Fibroblast of skin of right biceps (primary cell): ENCODE measurements around the gene ACAA2.
"Not testable (repeated sequence)": the region's sequence is repeated elsewhere in the genome, so short reads cannot be mapped to it uniquely, and the experiment has no call there.

Experiments
- DNase-seq: peaks from one replicate; pipeline ENCODE4 v3.0.0-alpha.2; 2013

The ACAA2 gene

GRCh38 chr18:49843778-49844625 is 30.7 kb upstream of the ACAA2 start:
- no peak for DNase-seq

DNA sequence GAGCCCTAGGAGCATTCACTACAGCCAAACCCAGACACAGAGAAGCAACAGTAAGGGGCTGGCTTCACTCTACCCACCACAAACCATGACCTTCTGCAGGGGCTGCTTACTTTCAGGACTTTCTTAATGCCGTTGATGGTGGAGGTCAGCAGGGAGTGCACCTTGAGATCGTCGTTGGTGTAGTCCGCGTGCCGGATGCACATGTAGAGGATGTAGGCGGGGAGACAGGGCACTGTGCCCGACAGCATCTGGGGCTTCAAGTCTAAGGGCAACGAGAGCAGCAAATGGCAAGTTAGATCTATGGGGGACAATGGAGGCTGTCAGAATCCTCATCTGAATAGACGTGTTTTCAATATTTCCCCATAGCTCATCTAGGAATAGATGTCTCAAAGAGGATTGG is 29.8 kb upstream of the ACAA2 start:
- no peak for DNase-seq

DNA sequence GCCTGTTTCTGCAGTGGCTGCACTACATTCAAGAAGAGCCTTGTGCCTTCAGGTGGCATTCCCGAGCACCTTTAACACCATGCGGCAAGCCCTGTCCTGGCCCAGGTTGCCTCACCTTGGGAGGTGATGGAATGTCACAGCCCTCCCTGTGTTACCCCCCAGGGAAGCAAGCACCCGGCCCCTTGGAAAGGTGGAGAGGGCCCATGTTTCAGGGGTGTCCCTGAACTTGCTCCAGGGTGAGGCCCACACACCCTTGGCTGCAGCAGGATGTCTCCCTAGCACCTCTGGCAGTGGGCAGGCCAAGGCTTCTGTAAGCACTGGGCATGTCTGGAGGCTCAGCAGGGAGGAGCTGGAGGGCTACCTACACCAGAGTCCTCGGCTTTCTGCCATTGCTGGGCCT is 29.3 kb upstream of the ACAA2 start:
- no peak for DNase-seq

GRCh38 chr18:49841236-49842217 is 28.2 kb upstream of the ACAA2 start:
- no peak for DNase-seq

GRCh38 chr18:49839012-49839411 is 25.7 kb upstream of the ACAA2 start:
- DNase-seq = peak; percentile 39

DNA sequence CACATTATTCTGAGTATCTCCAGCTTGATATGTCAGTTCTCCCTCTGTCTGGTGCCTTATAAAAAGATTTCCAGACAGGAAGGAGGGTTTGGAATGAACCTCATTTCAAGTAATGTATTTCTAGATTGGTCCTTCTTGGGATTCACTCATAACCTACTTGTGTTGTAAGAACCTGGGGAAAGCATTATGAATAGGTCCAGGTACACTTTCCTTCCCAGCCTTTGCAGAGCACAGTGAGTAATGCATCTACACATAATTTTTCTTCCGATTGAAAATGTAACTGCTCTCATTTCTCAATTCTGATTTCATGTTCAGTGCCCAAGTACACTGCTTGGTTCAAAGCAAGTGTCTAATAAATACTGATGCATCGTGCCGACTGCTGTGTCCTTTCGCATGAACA is 25.0 kb upstream of the ACAA2 start:
- no peak for DNase-seq

- DNase-seq = no peak
These were observed 24.6 kb upstream of the ACAA2 start for GRCh38 chr18:49837889-49838288.

DNA sequence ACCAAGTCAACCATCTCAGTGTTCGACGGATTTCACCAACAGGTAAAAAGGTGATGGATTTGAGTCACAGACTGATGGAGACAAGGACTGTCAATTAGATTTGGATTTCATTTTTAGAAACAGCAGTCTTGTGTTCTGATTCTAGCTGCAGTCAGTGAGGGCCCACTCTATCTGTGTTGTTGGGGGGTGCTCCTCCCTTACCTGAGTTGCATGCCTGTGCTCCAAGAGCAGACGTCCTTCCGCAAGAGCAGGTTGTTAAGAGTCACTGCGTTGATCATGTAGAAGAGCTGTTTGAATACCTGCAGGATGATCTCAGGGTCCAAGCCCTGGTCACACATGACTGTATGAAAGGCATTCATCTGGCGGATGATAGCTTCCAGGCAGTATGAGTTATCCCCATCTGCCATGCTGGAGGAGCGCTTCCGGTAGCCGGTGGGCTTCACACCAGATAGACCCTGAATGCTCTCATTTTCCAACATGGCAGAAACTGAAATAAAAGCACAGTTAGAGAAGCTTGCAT is 24.0 kb upstream of the ACAA2 start:
- DNase-seq = not testable (repeated sequence)

GRCh38 chr18:49835405-49835804 is 22.1 kb upstream of the ACAA2 start:
- no peak for DNase-seq

GRCh38 chr18:49834258-49834657 is 20.9 kb upstream of the ACAA2 start:
- DNase-seq = no peak

DNA sequence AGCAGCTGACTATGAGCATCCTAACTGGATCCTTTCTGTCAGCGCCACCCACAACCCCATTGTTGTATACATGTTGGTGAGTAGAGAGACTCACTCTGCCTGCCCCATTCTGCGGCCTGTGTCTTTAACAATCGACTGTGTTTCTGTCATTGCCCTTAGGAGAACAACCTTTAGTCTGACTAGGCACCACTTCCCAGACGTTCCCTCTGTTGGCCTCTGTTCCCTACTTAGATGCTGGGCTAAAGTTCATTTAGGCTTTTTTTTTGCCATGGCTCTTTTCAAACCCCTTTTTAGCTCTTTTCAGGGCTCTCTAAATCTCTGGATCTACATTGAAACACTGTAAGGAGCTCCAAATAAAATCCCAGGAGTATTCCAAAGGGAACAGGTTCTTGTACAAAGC is 20.5 kb upstream of the ACAA2 start:
- no peak for DNase-seq

DNA sequence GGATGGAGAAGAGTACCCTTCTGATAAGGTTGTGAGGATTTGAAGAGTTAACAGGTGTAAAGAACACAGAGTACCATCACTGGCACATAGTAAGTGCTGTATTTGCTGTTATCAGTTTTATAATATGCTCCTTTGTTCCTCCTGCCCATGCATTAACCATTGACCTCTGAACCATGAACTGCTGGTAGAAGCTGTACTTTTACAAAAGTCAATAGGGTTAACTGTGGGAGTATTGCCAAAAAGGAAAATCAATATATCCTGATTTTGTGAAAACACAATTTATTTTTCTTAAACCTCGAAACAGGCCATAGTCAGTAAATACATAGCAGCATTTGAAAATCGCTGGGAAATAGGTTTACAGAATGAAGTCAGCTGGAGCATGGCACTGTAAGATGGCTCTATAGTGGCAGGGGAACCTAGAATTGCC is 18.9 kb upstream of the ACAA2 start:
- no peak for DNase-seq

GRCh38 chr18:49827996-49828395 is 14.7 kb upstream of the ACAA2 start:
- DNase-seq = no peak

GRCh38 chr18:49819823-49820671 is 6.7 kb upstream of the ACAA2 start:
- DNase-seq = no peak

DNA sequence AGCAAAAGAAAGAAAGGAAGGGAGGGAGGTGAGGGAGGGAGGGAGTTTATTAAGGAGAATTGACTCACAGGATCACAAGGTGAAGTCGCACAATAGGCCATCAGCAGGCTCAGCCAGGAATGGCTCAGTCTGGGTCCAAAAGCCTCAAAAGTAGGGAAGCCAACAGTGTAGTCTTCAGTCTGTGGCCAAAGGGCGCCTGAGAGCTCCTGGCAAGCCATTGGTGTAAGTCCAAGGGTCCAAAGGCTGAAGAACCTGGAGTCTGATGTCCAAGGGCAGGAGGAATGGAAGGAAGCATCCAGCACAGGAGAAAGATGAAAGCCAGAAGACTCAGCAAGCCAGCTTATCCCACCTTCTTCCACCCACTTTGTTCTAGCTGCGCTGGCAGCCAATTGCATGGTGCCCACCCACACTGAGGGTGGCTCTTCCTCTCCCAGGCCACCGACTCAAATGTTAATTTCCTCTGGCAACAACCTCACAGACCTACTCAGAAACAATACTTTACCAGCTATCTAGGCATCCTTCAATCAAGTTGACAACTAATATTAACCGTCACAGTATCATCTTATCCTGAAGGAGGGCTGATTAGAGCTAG is 5.8 kb upstream of the ACAA2 start:
- DNase-seq = no peak

- no peak for DNase-seq
These were observed 4.6 kb upstream of the ACAA2 start for GRCh38 chr18:49817947-49818346.

- DNase-seq = peak; percentile 30
These were observed 2.6 kb upstream of the ACAA2 start for GRCh38 chr18:49815927-49816326.

DNA sequence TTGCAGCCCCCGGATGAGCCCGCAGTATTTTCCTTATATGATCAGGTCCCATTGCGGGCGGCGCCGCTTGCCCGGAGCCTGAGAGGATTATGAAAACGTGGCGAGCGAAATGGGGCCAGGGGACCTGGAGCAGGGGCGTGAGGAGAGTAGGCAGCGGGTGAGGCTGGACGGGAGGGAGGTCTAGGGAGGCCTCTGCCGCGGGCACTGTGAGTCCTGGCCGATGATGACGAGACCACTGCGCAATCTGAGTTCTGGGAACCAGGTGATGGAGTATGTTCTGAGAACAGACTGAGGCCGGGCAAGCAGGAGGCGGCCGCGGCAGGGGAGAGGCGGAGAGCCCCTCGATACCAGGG is 790 bp upstream of the ACAA2 start:
- DNase-seq = peak; percentile 55

- peak; percentile 31 for DNase-seq
These were observed 339 bp downstream of the ACAA2 start for GRCh38 chr18:49813069-49813318.

DNA sequence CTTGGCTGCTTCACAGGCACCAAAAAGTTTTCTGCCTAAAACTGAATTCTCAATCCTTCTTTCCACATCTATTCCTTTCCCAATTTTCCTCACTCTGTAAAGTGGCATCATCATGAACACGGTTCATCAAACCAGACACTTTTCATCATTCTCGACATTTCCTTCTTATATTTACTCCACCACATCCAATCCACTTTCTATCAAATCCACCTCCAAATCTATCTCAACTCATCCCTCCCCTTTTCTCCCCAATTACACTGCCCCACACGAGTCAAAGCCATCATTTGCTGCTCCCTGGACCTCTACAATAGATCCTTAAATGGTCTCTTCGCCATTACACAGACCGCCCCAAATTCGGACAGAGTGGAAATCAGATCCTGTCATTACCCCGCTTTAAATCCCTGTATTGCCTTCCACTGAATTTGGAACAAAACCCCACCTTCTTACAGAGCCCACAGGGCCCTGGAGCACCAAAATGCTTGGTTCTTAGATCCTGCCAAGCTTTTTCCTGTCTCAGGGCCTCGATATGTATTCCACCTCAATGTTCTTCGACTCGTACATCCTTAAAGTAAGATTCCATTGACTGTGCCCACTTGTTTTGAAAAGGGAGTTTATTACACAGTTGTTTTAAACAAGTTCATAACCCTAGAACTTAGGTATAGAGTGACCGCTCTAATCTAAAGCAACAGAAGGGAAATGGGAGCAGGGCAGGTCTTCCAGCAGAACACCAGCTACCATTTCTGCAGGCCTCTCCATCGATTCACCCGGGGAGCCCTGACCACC is 856 bp downstream of the ACAA2 start:
- DNase-seq = peak; percentile 9

DNA sequence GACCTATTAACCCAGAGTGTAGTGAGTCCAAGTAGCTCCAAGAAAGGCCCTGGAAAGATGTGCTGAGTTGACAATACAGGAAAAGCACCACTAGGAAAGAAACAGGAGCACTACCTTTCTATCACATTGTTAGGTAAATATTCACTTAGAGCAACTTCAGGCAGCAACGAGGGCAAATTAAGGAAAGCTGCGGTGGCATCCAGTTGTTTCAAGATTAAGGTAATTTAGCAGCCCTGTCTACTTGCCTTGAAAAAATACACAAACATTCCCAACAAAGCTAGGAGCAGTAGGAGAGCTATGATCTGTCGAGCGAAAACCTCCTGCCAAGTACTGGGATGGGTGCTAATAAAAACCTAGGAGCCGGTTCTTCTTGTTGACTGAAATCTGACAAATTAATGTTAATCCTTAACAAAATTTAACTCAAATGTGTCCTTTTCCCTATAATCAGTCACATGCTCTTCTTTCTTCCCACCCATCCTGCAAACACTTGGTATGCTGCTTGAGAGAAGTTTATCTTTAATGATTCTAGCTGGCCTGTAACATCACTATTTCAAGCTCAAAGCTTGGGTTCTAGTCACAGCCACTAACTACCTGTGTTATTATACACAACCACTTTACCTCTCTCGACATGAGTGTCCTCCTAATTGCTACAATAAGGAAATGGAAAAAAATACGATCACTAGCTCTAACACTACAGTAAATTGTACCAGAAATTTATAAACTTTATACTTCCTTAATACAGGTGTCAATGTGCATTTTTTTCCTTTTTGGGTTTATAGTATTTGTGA is 2.0 kb downstream of the ACAA2 start:
- DNase-seq = no peak
